Hepatocyte (in vitro differentiated cells): Measurements from ENCODE around the gene SNAP29.
"Not testable (repeated sequence)": the region's sequence is repeated elsewhere in the genome, so short reads cannot be mapped to it uniquely, and the experiment has no call there.

Source experiments
- EZH2phosphoT487 ChIP-seq: fragments of 200-600 bp; sonication (generic); IDR thresholded peaks from one replicate; pipeline ENCODE4 v1.6.1; 2018; ENCODE audit warnings: antibody characterized with exemption, mild to moderate bottlenecking, low read depth, moderate library complexity; ENCODE audit not compliant: unreplicated experiment, severe bottlenecking
- TF ChIP-seq, protein P1 (sequence below): fragments of 200-600 bp; sonication (generic); IDR thresholded peaks from 2 replicates; pipeline ENCODE4 v1.5.1; 2016; ENCODE audit warnings: antibody characterized with exemption, mild to moderate bottlenecking; ENCODE audit not compliant: poor library complexity

DNA sequence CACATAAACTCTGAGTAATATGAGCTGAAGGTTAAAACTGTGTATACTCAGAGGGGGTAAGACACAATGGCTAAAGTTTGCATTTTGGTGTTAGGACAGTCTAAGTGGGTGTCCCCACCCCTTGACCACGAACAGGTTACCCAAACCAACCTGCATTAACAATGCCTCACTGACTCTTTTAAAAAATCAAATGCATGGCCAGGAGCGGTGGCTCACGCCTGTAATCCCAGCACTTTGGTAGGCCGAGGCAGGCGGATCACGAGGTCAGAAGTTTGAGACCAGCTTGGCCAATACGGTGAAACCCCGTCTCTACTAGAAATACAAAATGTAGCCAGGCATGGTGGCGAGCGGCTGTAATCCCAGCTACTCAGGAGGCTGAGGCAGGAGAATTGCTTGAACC, 19.5 kb upstream of the SNAP29 start:
- TF ChIP-seq, protein P1, sequence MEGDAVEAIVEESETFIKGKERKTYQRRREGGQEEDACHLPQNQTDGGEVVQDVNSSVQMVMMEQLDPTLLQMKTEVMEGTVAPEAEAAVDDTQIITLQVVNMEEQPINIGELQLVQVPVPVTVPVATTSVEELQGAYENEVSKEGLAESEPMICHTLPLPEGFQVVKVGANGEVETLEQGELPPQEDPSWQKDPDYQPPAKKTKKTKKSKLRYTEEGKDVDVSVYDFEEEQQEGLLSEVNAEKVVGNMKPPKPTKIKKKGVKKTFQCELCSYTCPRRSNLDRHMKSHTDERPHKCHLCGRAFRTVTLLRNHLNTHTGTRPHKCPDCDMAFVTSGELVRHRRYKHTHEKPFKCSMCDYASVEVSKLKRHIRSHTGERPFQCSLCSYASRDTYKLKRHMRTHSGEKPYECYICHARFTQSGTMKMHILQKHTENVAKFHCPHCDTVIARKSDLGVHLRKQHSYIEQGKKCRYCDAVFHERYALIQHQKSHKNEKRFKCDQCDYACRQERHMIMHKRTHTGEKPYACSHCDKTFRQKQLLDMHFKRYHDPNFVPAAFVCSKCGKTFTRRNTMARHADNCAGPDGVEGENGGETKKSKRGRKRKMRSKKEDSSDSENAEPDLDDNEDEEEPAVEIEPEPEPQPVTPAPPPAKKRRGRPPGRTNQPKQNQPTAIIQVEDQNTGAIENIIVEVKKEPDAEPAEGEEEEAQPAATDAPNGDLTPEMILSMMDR: not testable (repeated sequence)
- TF ChIP-seq EZH2phosphoT487: not testable (repeated sequence)
